GM12878 (cell line): ENCODE results near the gene PITRM1. TPM values are rescaled to one million over a fixed set of nuclear protein-coding genes. Genes with fewer than 3 reads are reported as not detected.

Experiments used
- ATAC-seq: fragments of 200-7000 bp; cut with Tn5 transposase; 3 replicates; pipeline ENCODE4 v1.9.1; 2020; ENCODE audit warnings: mild to moderate bottlenecking, moderate library complexity
- BruUV-seq: library from RNA; stranded (reverse); fragments of 400-500 nt; replicated peaks from 2 replicates; lab custom pipeline; 2021; lab: Mats Ljungman, UMichigan
- CTCF ChIA-PET: fragments of 300-600 bp; sonication (Branson Sonifier 250); formaldehyde crosslinking; extraction: SDS; loops from one replicate; lab custom pipeline; 2021; ENCODE audit warnings: inconsistent platforms; lab: Yijun Ruan, JAX
- POLR2A ChIA-PET: fragments of 350-600 bp; formaldehyde crosslinking; extraction: SDS; loops from one replicate; lab custom pipeline; 2021; ENCODE audit warnings: inconsistent platforms; lab: Charles Lee
- RAD21 ChIA-PET: fragments of 300-600 bp; sonication (Branson Sonifier 250); formaldehyde crosslinking; loops from one replicate; lab custom pipeline; 2023; ENCODE audit warnings: antibody characterized with exemption; ENCODE audit not compliant: unreplicated experiment; lab: Charles Lee
- SMC1A ChIA-PET: fragments of 300-600 bp; sonication (Branson Sonifier 250); formaldehyde crosslinking; loops from one replicate; lab custom pipeline; 2023; ENCODE audit not compliant: unreplicated experiment, uncharacterized antibody; lab: Charles Lee
- DNase-seq: peaks from one replicate; pipeline ENCODE4 v3.0.0-alpha.2; 2011; ENCODE audit warnings: low read depth, low spot score
- FAIRE-seq: peaks from 3 replicates; lab custom pipeline; 2011; peaks lifted over from hg19 to GRCh38; lab: Jason Lieb, UNC
- H2AFZ ChIP-seq: 2 replicates; pipeline ENCODE4 v1.6.0; 2011; ENCODE audit warnings: low read depth, low read length, control low read depth; ENCODE audit not compliant: control insufficient read depth
- H3K27ac ChIP-seq: 2 replicates; pipeline ENCODE4 v1.5.1; 2011; ENCODE audit warnings: control low read depth; ENCODE audit not compliant: control insufficient read depth, insufficient read depth
- H3K27me3 ChIP-seq, 2 experiments: replicated peaks in 1 of 2; 2 replicates each; pipeline versions ENCODE4 v1.6.0 to v1.6.1; 2011; ENCODE audit warnings: low read length in 1 of 2; ENCODE audit not compliant: control insufficient read depth in 2 of 2, insufficient read depth in 2 of 2
- H3K36me3 ChIP-seq, 2 experiments: 2 replicates each; pipeline ENCODE4 v1.5.1; 2011; ENCODE audit warnings: low read length in 1 of 2; ENCODE audit not compliant: control insufficient read depth in 2 of 2, insufficient read depth in 2 of 2
- H3K4me1 ChIP-seq: 2 replicates; pipeline ENCODE4 v1.6.1; 2011; ENCODE audit warnings: mild to moderate bottlenecking, low read length, moderate library complexity, mixed read lengths; ENCODE audit not compliant: control insufficient read depth, insufficient read depth
- H3K4me2 ChIP-seq: 2 replicates; pipeline ENCODE4 v1.6.0; 2011; ENCODE audit warnings: control low read depth; ENCODE audit not compliant: control insufficient read depth, insufficient read depth
- H3K4me3 ChIP-seq: fragments of 200-600 bp; sonication (generic); 2 replicates; pipeline ENCODE4 v1.5.1; 2016
- H3K79me2 ChIP-seq: 2 replicates; pipeline ENCODE4 v1.6.0; 2011; ENCODE audit warnings: low read length; ENCODE audit not compliant: control insufficient read depth, insufficient read depth
- H3K9ac ChIP-seq: 2 replicates; pipeline ENCODE4 v1.8.0; 2011; ENCODE audit warnings: low read length, control low read depth, mixed read lengths; ENCODE audit not compliant: control insufficient read depth, insufficient read depth
- H3K9me3 ChIP-seq: replicated peaks from 3 replicates; pipeline ENCODE4 v1.5.1; 2011; ENCODE audit warnings: mild to moderate bottlenecking, low read length; ENCODE audit not compliant: control insufficient read depth, insufficient read depth
- H4K20me1 ChIP-seq: 2 replicates; pipeline ENCODE4 v1.6.0; 2011; ENCODE audit not compliant: control insufficient read depth, insufficient read depth
- BCL3 ChIP-seq: IDR thresholded peaks from 2 replicates; pipeline ENCODE4 v1.6.1; 2011; ENCODE audit warnings: borderline replicate concordance, low read depth, mild to moderate bottlenecking, moderate library complexity, low read length; ENCODE audit not compliant: insufficient read depth, poor library complexity, severe bottlenecking
- BMI1 ChIP-seq: fragments of 450-650 bp; IDR thresholded peaks from 2 replicates; pipeline ENCODE4 v1.6.1; 2016; ENCODE audit warnings: mild to moderate bottlenecking, moderate library complexity, borderline replicate concordance
- CHD4 ChIP-seq: fragments of 200-600 bp; sonication (generic); IDR thresholded peaks from 2 replicates; pipeline ENCODE4 v1.6.1; 2016; ENCODE audit warnings: mild to moderate bottlenecking
- KLF5 ChIP-seq: fragments of 450-650 bp; IDR thresholded peaks from 2 replicates; pipeline ENCODE4 v1.6.1; 2014; ENCODE audit warnings: mild to moderate bottlenecking; ENCODE audit not compliant: partially characterized antibody
- MAX ChIP-seq: IDR thresholded peaks from 2 replicates; pipeline ENCODE4 v1.6.1; 2012; ENCODE audit warnings: low read depth, low read length, improper control_type of control experiment
- POU2F2 ChIP-seq: IDR thresholded peaks from 3 replicates; pipeline ENCODE4 v1.6.1; 2011; ENCODE audit warnings: low read depth, mild to moderate bottlenecking, low read length, borderline replicate concordance
- SMC3 ChIP-seq: IDR thresholded peaks from 2 replicates; pipeline ENCODE4 v1.6.1; 2011; ENCODE audit warnings: low read length, improper control_type of control experiment, borderline replicate concordance
- WGBS: methylation state at CpG from one replicate; pipeline ENCODE4 v1.1.6; 2016; ENCODE audit warnings: low lambda C conversion rate; ENCODE audit not compliant: insufficient replicate concordance, insufficient coverage; ENCODE audit errors: missing lambda C conversion rate; 5-methylcytosine and 5-hydroxymethylcytosine counted together
- in situ Hi-C: fragments of 300-500 bp; cut with MboI; formaldehyde crosslinking; loops from 9 replicates; pipeline ENCODE4 v1.14.3; 2018; ENCODE audit warnings: mixed read lengths
- intact Hi-C: fragments of 100-400 bp; cut with micrococcal nuclease; formaldehyde crosslinking; loops from one replicate; pipeline ENCODE4 v1.14.2; 2022; ENCODE audit not compliant: unreplicated experiment
- polyA plus RNA-seq, 11 experiments: library from polyadenylated mRNA; depleted of rRNA in 4 of 11; unstranded in 6 of 11; stranded (reverse) in 5 of 11; fragments of >200 nt; fragmentation: Nextera tagmentation in 4 of 11; fragmentation: Illumina TruSeq in 1 of 11; extraction: Ambion mirVana in 4 of 11; extraction: Trizol in 1 of 11; gene quantifications; 1 replicate in 1 of 11; 2 replicates in 10 of 11; pipeline versions ENCODE4 v1.2.1 to v1.2.3, GENCODE V29; 2011 to 2016; ENCODE audit warnings: inconsistent platforms in 2 of 11, missing spikeins in 2 of 11, low read depth in 1 of 11
- total RNA-seq, 4 experiments: library from RNA; depleted of rRNA in 3 of 4; stranded (reverse); fragments of >200 nt in 3 of 4; fragmentation: Illumina TruSeq in 1 of 4; extraction: Trizol in 1 of 4; gene quantifications; 2 replicates each; pipeline versions ENCODE4 v1.2.1 to v1.2.3, GENCODE V29; 2013 to 2021

PITRM1 gene
- total and polyA plus RNA-seq, 10 of the 15 experiments (the other 5 are each of a cell fraction or from before 2014, with no cell fraction given): 15.5 to 53.0 (median 45.0) TPM

GRCh38 chr10:3103646-3104045 lies 68.9 kb downstream of the PITRM1 start (continued):
- no peak for TF ChIP-seq BCL3
- no peak for TF ChIP-seq CHD4
- no peak for TF ChIP-seq POU2F2
- no peak for TF ChIP-seq SMC3
- no peak for TF ChIP-seq KLF5
- TF ChIP-seq, all 136 proteins: peak for 0

- Histone ChIP-seq H3K27me3 (no peaks in the 10 kb centered on the region), H3K79me2 (no peaks in the 10 kb centered on the region; the same call in 1 of the 2 replicates), H3K4me1 (no peaks in the 10 kb centered on the region), H3K4me3 (no peak overlapping the region), H4K20me1 (no peaks in the 10 kb centered on the region), H3K9me3 (no peaks in the 10 kb centered on the region), H2AFZ (no peak overlapping the region), H3K4me2 (no peak overlapping the region)
- DNase-seq: no peak
- in situ Hi-C loops (no loop called here), intact Hi-C loops (no loop called here)
- 93% methylated on average over 18 of the region's 19 CpGs for WGBS
- no TSS peak for BruUV-seq
- SMC1A ChIA-PET: no interaction called here
- POLR2A ChIA-PET: no interaction called here
- TF ChIP-seq MAX: no peak
- TF ChIP-seq BMI1: no peak
- TF ChIP-seq, all 136 proteins: peak for 0
- RAD21 ChIA-PET: no interaction called here
- ATAC-seq (no peak), FAIRE-seq (no peak)
- CTCF ChIA-PET: no interaction called here
- Histone ChIP-seq H3K27ac (no peak overlapping the region), H3K36me3 (peaks cover 42 to 57% of the 10 kb centered on the region in 2 experiments), H3K9ac (no peak overlapping the region)
These were observed 69.7 kb downstream of the PITRM1 start for GRCh38 chr10:3102720-3103427.
